HepG2 (cell line): ENCODE measurements around the gene QSER1. TPM values are rescaled to one million over a fixed set of nuclear protein-coding genes. Genes with fewer than 3 reads are reported as not detected.
"Not testable (repeated sequence)": the region's sequence is repeated elsewhere in the genome, so short reads cannot be mapped to it uniquely, and the experiment has no call there.

Source experiments
- ATAC-seq: fragments of 200-7000 bp; cut with Tn5 transposase; 3 replicates; pipeline ENCODE4 v1.9.1; 2020; ENCODE audit warnings: mild to moderate bottlenecking, moderate library complexity
- BruUV-seq: library from RNA; stranded (reverse); fragments of 400-500 nt; replicated peaks from 2 replicates; lab custom pipeline; 2021; lab: Mats Ljungman, UMichigan
- CTCF ChIA-PET: fragments of 300-600 bp; formaldehyde crosslinking; extraction: SDS; loops from one replicate; lab custom pipeline; 2021; ENCODE audit warnings: low total read pairs, inconsistent platforms, low intra/inter-chr PET ratio; lab: Yijun Ruan, JAX
- POLR2A ChIA-PET: fragments of 350-600 bp; sonication (Branson Sonifier 250); formaldehyde crosslinking; loops from one replicate; lab custom pipeline; 2020; ENCODE audit warnings: antibody characterized with exemption, inconsistent platforms; lab: Yijun Ruan, JAX
- DNase-seq: peaks from one replicate; pipeline ENCODE4 v3.0.0-alpha.2; 2015; ENCODE audit warnings: low spot score
- FAIRE-seq: peaks from 3 replicates; lab custom pipeline; 2011; peaks lifted over from hg19 to GRCh38; lab: Jason Lieb, UNC
- H2AFZ ChIP-seq: one replicate; pipeline ENCODE4 v1.6.1; 2011; ENCODE audit warnings: low read length, inconsistent platforms
- H3K27ac ChIP-seq: fragments of 300-600 bp; 3 replicates; pipeline ENCODE4 v1.8.0; 2011; ENCODE audit warnings: mixed run types, mild to moderate bottlenecking, mixed read lengths, low read length, inconsistent platforms; ENCODE audit not compliant: insufficient read depth; ENCODE audit errors: extremely low read length
- H3K27me3 ChIP-seq, 2 experiments: fragments of 200-600 bp in 1 of 2; 2 replicates in 1 of 2; 3 replicates in 1 of 2; pipeline versions ENCODE4 v1.6.0 to v1.8.0; 2011; ENCODE audit warnings: low read length in 2 of 2, mild to moderate bottlenecking in 2 of 2, moderate library complexity in 2 of 2, inconsistent platforms in 1 of 2; ENCODE audit not compliant: insufficient read depth in 2 of 2, control insufficient read depth in 1 of 2
- H3K36me3 ChIP-seq, 2 experiments: fragments of 200-600 bp in 1 of 2; replicated peaks in 1 of 2; 2 replicates in 1 of 2; 3 replicates in 1 of 2; pipeline versions ENCODE4 v1.5.1 to v1.8.0; 2011; ENCODE audit warnings: low read length in 2 of 2, inconsistent platforms in 1 of 2; ENCODE audit not compliant: insufficient read depth in 2 of 2, control insufficient read depth in 1 of 2
- H3K4me1 ChIP-seq: 2 replicates; pipeline ENCODE4 v1.5.1; 2012; ENCODE audit warnings: low read length, inconsistent platforms; ENCODE audit not compliant: insufficient read depth
- H3K4me2 ChIP-seq: 2 replicates; pipeline ENCODE4 v1.6.0; 2011; ENCODE audit warnings: low read depth, low read length, inconsistent platforms
- H3K4me3 ChIP-seq, 3 experiments: fragments of 200-600 bp in 1 of 3; sonication (generic), shearing (Covaris generic) in 1 of 3; replicated peaks in 1 of 3; 2 replicates each; pipeline ENCODE4 v1.5.1; 2011 to 2016; ENCODE audit warnings: low read length in 3 of 3, inconsistent platforms in 2 of 3, low read depth in 2 of 3, mild to moderate bottlenecking in 2 of 3, control low read depth in 1 of 3, mixed read lengths in 1 of 3; ENCODE audit not compliant: insufficient read depth in 1 of 3
- H3K79me2 ChIP-seq: one replicate; pipeline ENCODE4 v1.6.1; 2011; ENCODE audit warnings: low read length, inconsistent platforms; ENCODE audit not compliant: insufficient read depth
- H3K9ac ChIP-seq: 2 replicates; pipeline ENCODE4 v1.6.0; 2011; ENCODE audit warnings: mild to moderate bottlenecking, low read depth, low read length, inconsistent platforms; ENCODE audit not compliant: insufficient read depth
- H3K9me3 ChIP-seq: 2 replicates; pipeline ENCODE4 v1.5.1; 2012; ENCODE audit warnings: mild to moderate bottlenecking, low read length
- H4K20me1 ChIP-seq: 2 replicates; pipeline ENCODE4 v1.6.0; 2011; ENCODE audit warnings: inconsistent platforms, mild to moderate bottlenecking, low read length, moderate library complexity; ENCODE audit not compliant: insufficient read depth
- DNMT1 ChIP-seq: sonication (generic); formaldehyde crosslinking; IDR thresholded peaks from 2 replicates; pipeline ENCODE4 v1.5.1; 2020; ENCODE audit warnings: mild to moderate bottlenecking, missing genetic modification reagents
- DNMT3B ChIP-seq: conservative IDR thresholded peaks from 2 replicates; pipeline ENCODE4 v1.6.1; 2016; ENCODE audit warnings: missing biosample characterization, control low read depth
- ELF1 ChIP-seq: sonication (generic); formaldehyde crosslinking; IDR thresholded peaks from 2 replicates; pipeline ENCODE4 v1.4.0; 2020; ENCODE audit warnings: missing genetic modification reagents
- ELF3 ChIP-seq: IDR thresholded peaks from 2 replicates; pipeline ENCODE4 v1.6.1; 2016; ENCODE audit warnings: missing genetic modification reagents, missing compliant biosample characterization
- ELK4 ChIP-seq: sonication (generic); formaldehyde crosslinking; IDR thresholded peaks from 2 replicates; pipeline ENCODE4 v1.9.0; 2021; ENCODE audit warnings: missing genetic modification reagents, borderline replicate concordance
- IRF1 ChIP-seq: sonication (generic); formaldehyde crosslinking; IDR thresholded peaks from 2 replicates; pipeline ENCODE4 v1.4.0; 2020; ENCODE audit warnings: low read depth, mild to moderate bottlenecking, missing genetic modification reagents
- KDM2A ChIP-seq: sonication (generic); formaldehyde crosslinking; IDR thresholded peaks from 2 replicates; pipeline ENCODE4 v1.4.0; 2020; ENCODE audit warnings: low read depth, missing genetic modification reagents, borderline replicate concordance
- MTERF4 ChIP-seq: sonication (generic); formaldehyde crosslinking; IDR thresholded peaks from 2 replicates; pipeline ENCODE4 v1.8.0; 2023; ENCODE audit warnings: mild to moderate bottlenecking, missing genetic modification reagents
- NR2F1 ChIP-seq, 2 experiments: fragments of 450-650 bp in 1 of 2; formaldehyde crosslinking in 1 of 2; IDR thresholded peaks; 2 replicates each; pipeline versions ENCODE4 v1.5.0 to v1.6.1; 2016 to 2020; ENCODE audit warnings: mild to moderate bottlenecking in 1 of 2, missing compliant biosample characterization in 1 of 2, missing genetic modification reagents in 1 of 2, moderate library complexity in 1 of 2
- PHF20 ChIP-seq: sonication (generic); formaldehyde crosslinking; IDR thresholded peaks from 2 replicates; pipeline ENCODE4 v1.5.0; 2020; ENCODE audit warnings: mild to moderate bottlenecking, missing genetic modification reagents
- PRMT3 ChIP-seq: sonication (generic); formaldehyde crosslinking; IDR thresholded peaks from 2 replicates; pipeline ENCODE4 v1.8.1; 2022; ENCODE audit warnings: low read depth, mild to moderate bottlenecking, moderate library complexity, missing genetic modification reagents, borderline replicate concordance
- RFX3 ChIP-seq: IDR thresholded peaks from 2 replicates; pipeline ENCODE4 v1.6.1; 2016; ENCODE audit warnings: missing biosample characterization, missing genetic modification reagents
- SMARCC2 ChIP-seq: fragments of 450-650 bp; IDR thresholded peaks from 2 replicates; pipeline ENCODE4 v1.6.1; 2017; ENCODE audit warnings: antibody characterized with exemption, mild to moderate bottlenecking
- SP140L ChIP-seq: sonication (generic); formaldehyde crosslinking; IDR thresholded peaks from 2 replicates; pipeline ENCODE4 v1.4.0; 2020; ENCODE audit warnings: missing genetic modification reagents, borderline replicate concordance
- YY1 ChIP-seq: IDR thresholded peaks from 2 replicates; pipeline ENCODE4 v1.6.1; 2011; ENCODE audit warnings: low read length, low read depth, moderate library complexity, mild to moderate bottlenecking; ENCODE audit not compliant: insufficient read depth, insufficient replicate concordance
- ZFP62 ChIP-seq: sonication (generic); formaldehyde crosslinking; IDR thresholded peaks from 2 replicates; pipeline ENCODE4 v1.4.0; 2020; ENCODE audit warnings: missing genetic modification reagents
- ZNF20 ChIP-seq: sonication (generic); formaldehyde crosslinking; IDR thresholded peaks from 2 replicates; pipeline ENCODE4 v1.4.0; 2020; ENCODE audit warnings: mild to moderate bottlenecking, moderate library complexity, missing genetic modification reagents
- ZNF460 ChIP-seq: sonication (generic); formaldehyde crosslinking; IDR thresholded peaks from 2 replicates; pipeline ENCODE4 v1.5.1; 2020; ENCODE audit warnings: missing genetic modification reagents, mild to moderate bottlenecking, borderline replicate concordance
- ZNF546 ChIP-seq: sonication (generic); formaldehyde crosslinking; conservative IDR thresholded peaks from 2 replicates; pipeline ENCODE4 v1.8.1; 2023; ENCODE audit warnings: mild to moderate bottlenecking, missing genetic modification reagents
- ZNF672 ChIP-seq: sonication (generic); formaldehyde crosslinking; IDR thresholded peaks from 2 replicates; pipeline ENCODE4 v1.8.1; 2022; ENCODE audit warnings: missing genetic modification reagents
- WGBS: methylation state at CpG from one replicate; pipeline ENCODE4 v1.1.6; 2017; ENCODE audit warnings: low lambda C conversion rate; 5-methylcytosine and 5-hydroxymethylcytosine counted together
- in situ Hi-C: cut with HindIII; loops from 2 replicates; pipeline ENCODE4 v1.10.0; 2017; ENCODE audit warnings: low pct_unique_long_range_greater_than_20kb; ENCODE audit not compliant: extremely low pct_ligation_motif_present
- intact Hi-C: fragments of 100-400 bp; cut with micrococcal nuclease; formaldehyde crosslinking; loops from one replicate; pipeline ENCODE4 v1.10.0; 2022; ENCODE audit not compliant: unreplicated experiment
- polyA plus RNA-seq, 8 experiments: library from polyadenylated mRNA; depleted of rRNA in 3 of 8; stranded (reverse) in 7 of 8; unstranded in 1 of 8; fragments of >200 nt; fragmentation: Illumina TruSeq in 4 of 8; extraction: Trizol in 4 of 8; gene quantifications; 2 replicates each; pipeline versions ENCODE4 v1.2.1 to v1.2.3, GENCODE V29; 2011 to 2016; ENCODE audit warnings: low read depth in 4 of 8, missing spikeins in 1 of 8, mixed read lengths in 1 of 8; ENCODE audit not compliant: insufficient read depth in 1 of 8
- total RNA-seq, 5 experiments: library from RNA; depleted of rRNA; stranded (reverse); fragments of >200 nt; fragmentation: Illumina TruSeq; extraction: Trizol; gene quantifications; 2 replicates each; pipeline ENCODE4 v1.2.3, GENCODE V29; 2016; ENCODE audit warnings: low read depth in 1 of 5

The QSER1 gene
- total and polyA plus RNA-seq, 2 of the 13 experiments (the other 11 are each of a cell fraction or from before 2014, with no cell fraction given): 8.9 to 17.3 TPM

GRCh38 chr11:32968541-32968940 lies 75.9 kb downstream of the QSER1 start:
- POLR2A ChIA-PET: interaction anchor here (1.4 kb wide), 1 partner anchor 47 kb away, joined by 5 read pairs; the partner anchor contains the start of gene DEPDC7
- in situ Hi-C loops: no loop called here

GRCh38 chr11:32972233-32972632 lies 79.6 kb downstream of the QSER1 start:
- H2AFZ ChIP-seq, in situ Hi-C loops, ATAC-seq, FAIRE-seq, H3K9ac ChIP-seq, POLR2A ChIA-PET, H4K20me1 ChIP-seq, H3K4me2 ChIP-seq, H3K27me3 ChIP-seq, BruUV-seq, H3K9me3 ChIP-seq, intact Hi-C loops, H3K4me1 ChIP-seq, CTCF ChIA-PET, DNase-seq, H3K27ac ChIP-seq, H3K79me2 ChIP-seq, H3K4me3 ChIP-seq: not testable (repeated sequence)
- 100% methylated on average over 3 of the region's 3 CpGs for WGBS
- peaks cover 14 to 39% of the 10 kb centered on the region in 2 experiments for H3K36me3 ChIP-seq

More at GRCh38 chr11:32968541-32968940, 75.9 kb downstream of the QSER1 start:
- Histone ChIP-seq H3K79me2 (peaks cover 2% of the 10 kb centered on the region), H3K9me3 (no peaks in the 10 kb centered on the region), H3K4me3 (no peak overlapping the region), H2AFZ (no peak overlapping the region), H3K9ac (no peak overlapping the region), H3K27ac (no peak overlapping the region), H4K20me1 (no peaks in the 10 kb centered on the region), H3K36me3 (peaks cover 11 to 34% of the 10 kb centered on the region in 2 experiments; a peak in 4 of 5 replicates), H3K4me2 (no peak overlapping the region), H3K27me3 (no peaks in the 10 kb centered on the region), H3K4me1 (no peaks in the 10 kb centered on the region)
- no peak for DNase-seq
- BruUV-seq: no TSS peak
- no peak for FAIRE-seq
- CTCF ChIA-PET: no interaction called here
- no peak for TF ChIP-seq RFX3 (CRISPR knock-in tag)
- no peak for TF ChIP-seq KDM2A (CRISPR knock-in tag)
- TF ChIP-seq NR2F1 (CRISPR knock-in tag; IDR thresholded peaks at IDR 0.05): no peak
- TF ChIP-seq YY1: no peak
- TF ChIP-seq DNMT1: no peak
- no peak for TF ChIP-seq ELF3 (CRISPR knock-in tag)
- no peak for TF ChIP-seq DNMT3B
- no peak for TF ChIP-seq ELK4 (CRISPR knock-in tag)
- TF ChIP-seq IRF1 (CRISPR knock-in tag): no peak
- TF ChIP-seq MTERF4: no peak
- no peak for TF ChIP-seq ZNF20
- TF ChIP-seq ZFP62: no peak
- no peak for TF ChIP-seq ZNF460 (CRISPR knock-in tag)
- TF ChIP-seq PRMT3 (CRISPR knock-in tag): no peak
- TF ChIP-seq ZNF672 (CRISPR knock-in tag): no peak
- no peak for TF ChIP-seq SMARCC2
- no peak for TF ChIP-seq ZNF546 (CRISPR knock-in tag)
- no peak for TF ChIP-seq SP140L (CRISPR knock-in tag)
- TF ChIP-seq PHF20 (CRISPR knock-in tag): no peak
- TF ChIP-seq ELF1: no peak
- ATAC-seq: no peak
- WGBS: 92% methylated on average over 1 of the region's 1 CpG
- intact Hi-C loops: no loop called here
